ENCODE data around the gene UNC5B. TPM values are rescaled to one million over a fixed set of nuclear protein-coding genes. Genes with fewer than 3 reads are reported as not detected.

The UNC5B gene
- polyA plus RNA-seq, 4 donors = 0.27 to 19.4 (median 6.7) TPM

DNA sequence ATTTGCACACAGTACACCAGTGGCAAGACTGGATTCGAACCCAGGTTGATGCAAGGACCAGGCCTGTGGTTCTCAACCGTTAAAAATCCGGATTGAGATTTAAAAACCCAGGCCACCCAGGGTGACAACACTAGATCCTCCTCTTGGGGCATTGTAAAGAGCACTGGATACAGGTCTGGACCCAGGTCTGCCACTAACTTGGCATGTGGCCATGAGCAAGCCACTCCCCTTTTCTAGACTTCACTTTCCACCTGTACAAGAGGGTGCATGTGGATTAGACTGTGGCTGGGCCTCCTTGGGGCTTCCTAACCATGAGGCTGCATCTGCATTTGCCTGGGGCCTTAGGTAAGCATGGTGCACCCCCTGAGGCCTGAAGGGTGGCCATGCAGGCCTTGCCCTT is 85.0 kb downstream of the UNC5B start:
- H3K4me3 ChIP-seq (ENCODE audit: low read depth in 1 of 3, low read length in 3 of 3) = no peak overlapping the region
- 86 to 91% (median 91%) methylated on average over 3 of the region's 3 CpGs for WGBS, 3 donors

DNA sequence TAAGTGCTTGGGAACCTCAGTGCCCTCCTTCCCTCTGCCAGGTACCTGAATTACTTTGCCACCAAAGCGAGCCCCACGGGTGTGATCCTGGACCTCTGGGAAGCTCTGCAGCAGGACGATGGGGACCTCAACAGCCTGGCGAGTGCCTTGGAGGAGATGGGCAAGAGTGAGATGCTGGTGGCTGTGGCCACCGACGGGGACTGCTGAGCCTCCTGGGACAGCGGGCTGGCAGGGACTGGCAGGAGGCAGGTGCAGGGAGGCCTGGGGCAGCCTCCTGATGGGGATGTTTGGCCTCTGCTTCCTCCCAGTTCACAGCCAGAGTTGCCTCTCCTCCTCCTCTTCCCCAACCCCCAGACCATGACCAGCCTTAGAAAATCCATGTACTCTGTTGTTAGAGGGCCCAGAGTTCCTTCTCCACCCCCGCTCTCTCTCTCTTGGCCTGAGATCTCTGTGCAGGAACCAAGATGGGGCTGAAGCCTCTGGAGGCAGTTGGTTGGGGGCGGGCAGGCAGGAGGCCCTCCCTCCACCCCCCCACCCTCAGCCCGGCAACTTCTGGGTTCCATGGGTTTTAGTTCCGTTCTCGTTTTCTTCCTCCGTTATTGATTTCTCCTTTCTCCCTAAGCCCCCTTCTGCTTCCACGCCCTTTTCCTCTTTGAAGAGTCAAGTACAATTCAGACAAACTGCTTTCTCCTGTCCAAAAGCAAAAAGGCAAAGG is 86.9 kb downstream of the UNC5B start:
- no peak overlapping the region for H3K27ac ChIP-seq (ENCODE audit: low read depth in 1 of 3, low read length in 2 of 3)
- H3K4me3 ChIP-seq (ENCODE audit: low read depth in 1 of 3, low read length in 3 of 3) = no peak overlapping the region
- no peaks in the 10 kb centered on the region for H3K4me1 ChIP-seq (ENCODE audit: control insufficient read depth in 3 of 3, insufficient read depth in 2 of 3, low read depth in 1 of 3, low read length in 2 of 3)
- no peak for DNase-seq
- H3K27me3 ChIP-seq (ENCODE audit: control insufficient read depth in 3 of 3, insufficient read depth in 3 of 3, low read length in 3 of 3) = no peaks in the 10 kb centered on the region
- WGBS, 3 donors = 72 to 74% (median 73%) methylated on average over 14 of the region's 14 CpGs
- FAIRE-seq = no peak
- H3K9me3 ChIP-seq (ENCODE audit: control insufficient read depth in 2 of 2, insufficient read depth in 1 of 2, low read depth in 1 of 2, low read length in 1 of 2) = no peaks in the 10 kb centered on the region
- peaks cover 0 to 44% (median 0%) of the 10 kb centered on the region in 3 donors for H3K36me3 ChIP-seq (ENCODE audit: control insufficient read depth in 3 of 3, insufficient read depth in 2 of 3, low read depth in 1 of 3, low read length in 3 of 3)

More for the DNA sequence above, 85.0 kb downstream of the UNC5B start:
- Histone ChIP-seq H3K9me3 (ENCODE audit: control insufficient read depth in 2 of 2, insufficient read depth in 1 of 2, low read depth in 1 of 2, low read length in 1 of 2) (no peaks in the 10 kb centered on the region), H3K4me1 (ENCODE audit: control insufficient read depth in 3 of 3, insufficient read depth in 2 of 3, low read depth in 1 of 3, low read length in 2 of 3) (no peaks in the 10 kb centered on the region), H3K27me3 (ENCODE audit: control insufficient read depth in 3 of 3, insufficient read depth in 3 of 3, low read length in 3 of 3) (peaks cover 0 to 2% (median 0%) of the 10 kb centered on the region in 3 donors), H3K36me3 (ENCODE audit: control insufficient read depth in 3 of 3, insufficient read depth in 2 of 3, low read depth in 1 of 3, low read length in 3 of 3) (peaks cover 0 to 51% (median 0%) of the 10 kb centered on the region in 3 donors), H3K27ac (ENCODE audit: low read depth in 1 of 3, low read length in 2 of 3) (no peak overlapping the region)
- DNase-seq = peak in 1 of 2 donors; percentile 22
- FAIRE-seq = no peak

DNA sequence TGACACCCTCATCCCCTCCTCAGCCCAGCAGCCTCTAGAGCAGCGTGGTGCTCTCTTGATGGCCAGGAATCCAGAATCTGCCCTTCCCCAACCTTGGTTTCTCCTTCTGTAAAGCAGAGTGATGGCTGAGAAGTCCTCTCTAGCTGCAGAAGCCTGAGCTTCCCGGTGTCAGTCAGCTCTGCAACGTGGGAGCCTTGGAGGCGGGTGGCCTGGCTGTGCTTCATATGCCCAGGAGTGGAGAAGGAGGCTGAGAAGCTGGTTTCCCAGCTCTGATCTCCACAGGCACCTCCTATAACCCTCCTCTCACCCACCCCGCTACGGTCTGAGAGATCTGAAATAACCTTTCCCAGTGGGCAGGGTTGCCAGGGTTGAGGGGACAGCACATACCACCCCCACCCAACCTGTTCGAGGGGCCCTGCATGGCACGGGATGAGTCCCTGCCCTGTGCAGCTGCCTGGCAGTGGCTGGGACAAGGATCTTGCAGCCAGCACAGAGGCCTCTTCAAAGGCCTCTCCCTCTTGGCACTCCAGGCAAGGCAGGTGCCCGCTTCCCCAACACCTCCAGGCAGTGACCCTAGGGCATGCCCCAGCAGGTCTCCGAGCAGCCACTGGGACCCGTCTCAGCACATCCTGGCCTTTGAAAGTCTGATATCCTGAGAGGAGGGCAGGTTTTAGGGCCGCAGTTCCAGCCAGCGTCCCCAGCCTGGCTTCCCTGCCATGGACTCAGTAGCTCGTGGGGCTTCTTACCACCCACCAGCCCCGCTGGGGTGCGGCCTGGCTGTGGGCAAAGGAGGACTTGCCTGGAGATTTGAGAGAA is 88.4 kb downstream of the UNC5B start:
- Histone ChIP-seq H3K36me3 (ENCODE audit: control insufficient read depth in 3 of 3, insufficient read depth in 2 of 3, low read depth in 1 of 3, low read length in 3 of 3) (peaks cover 0 to 32% (median 0%) of the 10 kb centered on the region in 3 donors), H3K27me3 (ENCODE audit: control insufficient read depth in 3 of 3, insufficient read depth in 3 of 3, low read length in 3 of 3) (no peaks in the 10 kb centered on the region), H3K27ac (ENCODE audit: low read depth in 1 of 3, low read length in 2 of 3) (no peak overlapping the region), H3K4me3 (ENCODE audit: low read depth in 1 of 3, low read length in 3 of 3) (no peak overlapping the region), H3K4me1 (ENCODE audit: control insufficient read depth in 3 of 3, insufficient read depth in 2 of 3, low read depth in 1 of 3, low read length in 2 of 3) (no peaks in the 10 kb centered on the region), H3K9me3 (ENCODE audit: control insufficient read depth in 2 of 2, insufficient read depth in 1 of 2, low read depth in 1 of 2, low read length in 1 of 2) (no peaks in the 10 kb centered on the region)
- FAIRE-seq (no peak), DNase-seq (no peak)
- 81 to 89% (median 83%) methylated on average over 16 of the region's 16 CpGs for WGBS, 3 donors

DNA sequence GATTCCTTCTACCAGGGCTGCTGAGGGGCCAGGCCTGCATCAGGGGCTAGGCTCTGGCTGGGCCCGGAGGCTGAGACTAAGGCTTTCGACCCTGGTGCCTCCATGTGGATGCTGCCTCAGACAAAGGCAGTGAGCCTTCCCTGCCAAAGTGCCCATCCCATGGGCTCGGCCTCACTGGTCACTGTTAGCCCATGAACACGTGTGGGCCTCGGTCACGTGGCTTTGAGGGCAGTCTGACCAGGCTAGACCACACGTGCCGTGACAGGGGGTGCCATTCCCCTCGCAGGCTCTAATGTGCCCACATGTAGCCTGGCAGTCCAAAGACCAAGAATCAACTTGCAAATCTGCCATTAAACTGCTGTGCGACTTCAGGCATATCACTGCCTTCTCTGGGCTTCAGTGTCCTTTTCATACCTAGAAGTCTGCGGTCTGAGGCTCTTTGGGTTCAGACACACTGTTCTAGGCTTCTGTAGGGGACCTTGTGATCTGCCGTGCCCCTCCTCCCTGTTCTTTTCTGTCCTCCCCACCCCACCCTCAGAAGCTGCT is 89.1 kb downstream of the UNC5B start:
- no peak overlapping the region for H3K27ac ChIP-seq (ENCODE audit: low read depth in 1 of 3, low read length in 2 of 3)
- FAIRE-seq = no peak
- no peak overlapping the region for H3K4me3 ChIP-seq (ENCODE audit: low read depth in 1 of 3, low read length in 3 of 3)
- H3K4me1 ChIP-seq (ENCODE audit: control insufficient read depth in 3 of 3, insufficient read depth in 2 of 3, low read depth in 1 of 3, low read length in 2 of 3) = no peaks in the 10 kb centered on the region
- no peaks in the 10 kb centered on the region for H3K27me3 ChIP-seq (ENCODE audit: control insufficient read depth in 3 of 3, insufficient read depth in 3 of 3, low read length in 3 of 3)
- DNase-seq = no peak
- 83 to 90% (median 88%) methylated on average over 12 of the region's 12 CpGs for WGBS, 3 donors
- peaks cover 0 to 26% (median 0%) of the 10 kb centered on the region in 3 donors for H3K36me3 ChIP-seq (ENCODE audit: control insufficient read depth in 3 of 3, insufficient read depth in 2 of 3, low read depth in 1 of 3, low read length in 3 of 3)
- no peaks in the 10 kb centered on the region for H3K9me3 ChIP-seq (ENCODE audit: control insufficient read depth in 2 of 2, insufficient read depth in 1 of 2, low read depth in 1 of 2, low read length in 1 of 2)

DNA sequence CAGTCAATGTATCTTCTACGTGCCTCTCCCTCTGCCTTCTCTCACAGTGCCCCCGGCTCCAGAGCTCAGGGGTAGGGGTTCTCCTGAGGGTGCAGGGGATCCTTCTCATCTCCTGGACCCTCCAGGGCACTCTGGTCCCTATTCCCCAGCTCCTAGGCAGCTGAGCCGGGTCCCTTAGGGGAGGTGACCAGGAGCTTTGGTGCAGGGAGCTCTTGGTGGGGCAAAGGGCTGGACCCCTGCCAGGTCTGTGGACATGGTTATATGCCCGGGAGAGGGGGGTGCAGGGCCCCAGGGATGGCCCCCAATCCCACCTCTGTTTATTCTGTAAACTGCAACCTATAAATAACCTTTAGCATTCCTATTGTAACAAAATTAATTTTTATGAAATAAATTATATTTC is 90.1 kb downstream of the UNC5B start:
- H3K4me1 ChIP-seq (ENCODE audit: control insufficient read depth in 3 of 3, insufficient read depth in 2 of 3, low read depth in 1 of 3, low read length in 2 of 3) = peaks cover 0 to 5% (median 0%) of the 10 kb centered on the region in 3 donors
- no peak for DNase-seq
- FAIRE-seq = no peak
- WGBS, 3 donors = 40 to 70% (median 44%) methylated on average over 4 of the region's 4 CpGs
- H3K4me3 ChIP-seq (ENCODE audit: low read depth in 1 of 3, low read length in 3 of 3) = no peak overlapping the region
- H3K27me3 ChIP-seq (ENCODE audit: control insufficient read depth in 3 of 3, insufficient read depth in 3 of 3, low read length in 3 of 3) = no peaks in the 10 kb centered on the region
- peaks cover 0 to 21% (median 0%) of the 10 kb centered on the region in 3 donors for H3K36me3 ChIP-seq (ENCODE audit: control insufficient read depth in 3 of 3, insufficient read depth in 2 of 3, low read depth in 1 of 3, low read length in 3 of 3)
- no peaks in the 10 kb centered on the region for H3K9me3 ChIP-seq (ENCODE audit: control insufficient read depth in 2 of 2, insufficient read depth in 1 of 2, low read depth in 1 of 2, low read length in 1 of 2)
- H3K27ac ChIP-seq (ENCODE audit: low read depth in 1 of 3, low read length in 2 of 3) = no peak overlapping the region

DNA sequence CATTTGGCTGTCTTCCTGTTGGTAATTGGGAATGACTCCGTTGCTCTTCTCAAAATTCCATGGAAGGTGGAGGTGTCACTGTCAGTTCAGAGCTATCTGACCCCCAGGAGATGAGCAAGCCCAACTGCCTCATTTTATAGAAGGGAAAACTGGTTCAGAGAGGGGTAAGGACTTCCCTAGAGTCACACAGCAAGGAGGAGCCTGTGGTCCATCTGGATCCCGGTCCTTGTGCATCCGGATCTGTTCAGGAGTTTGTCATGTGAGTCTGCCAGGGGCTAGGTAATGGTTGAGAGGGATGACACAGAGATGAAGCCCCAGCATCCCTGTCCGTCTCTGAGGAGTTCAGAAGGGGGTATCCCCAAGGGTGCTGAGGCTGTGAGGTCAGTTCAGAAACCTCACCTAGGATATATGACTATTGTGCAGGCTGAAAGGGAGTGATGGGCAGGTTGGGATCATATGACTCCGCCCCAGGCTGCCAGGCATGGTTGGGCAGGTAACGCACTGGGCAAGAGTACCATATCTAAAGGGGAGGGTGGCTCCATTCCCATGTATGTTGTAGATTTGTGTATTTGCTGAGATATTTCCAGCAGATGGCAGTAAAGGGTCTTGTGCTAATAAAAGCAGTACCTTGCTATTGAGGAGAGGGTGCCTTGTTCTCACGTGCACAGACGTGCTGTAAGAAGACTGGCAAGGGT is 90.7 kb downstream of the UNC5B start:
- FAIRE-seq (no peak), DNase-seq (peak; percentile 50 to 58)
- Histone ChIP-seq H3K4me3 (ENCODE audit: low read depth in 1 of 3, low read length in 3 of 3) (no peak overlapping the region), H3K27ac (ENCODE audit: low read depth in 1 of 3, low read length in 2 of 3) (no peak overlapping the region), H3K27me3 (ENCODE audit: control insufficient read depth in 3 of 3, insufficient read depth in 3 of 3, low read length in 3 of 3) (no peaks in the 10 kb centered on the region), H3K4me1 (ENCODE audit: control insufficient read depth in 3 of 3, insufficient read depth in 2 of 3, low read depth in 1 of 3, low read length in 2 of 3) (peaks cover 0 to 10% (median 0%) of the 10 kb centered on the region in 3 donors), H3K9me3 (ENCODE audit: control insufficient read depth in 2 of 2, insufficient read depth in 1 of 2, low read depth in 1 of 2, low read length in 1 of 2) (no peaks in the 10 kb centered on the region), H3K36me3 (ENCODE audit: control insufficient read depth in 3 of 3, insufficient read depth in 2 of 3, low read depth in 1 of 3, low read length in 3 of 3) (peaks cover 0 to 16% (median 0%) of the 10 kb centered on the region in 3 donors)
- WGBS, 3 donors = 37 to 57% (median 42%) methylated on average over 8 of the region's 8 CpGs

DNA sequence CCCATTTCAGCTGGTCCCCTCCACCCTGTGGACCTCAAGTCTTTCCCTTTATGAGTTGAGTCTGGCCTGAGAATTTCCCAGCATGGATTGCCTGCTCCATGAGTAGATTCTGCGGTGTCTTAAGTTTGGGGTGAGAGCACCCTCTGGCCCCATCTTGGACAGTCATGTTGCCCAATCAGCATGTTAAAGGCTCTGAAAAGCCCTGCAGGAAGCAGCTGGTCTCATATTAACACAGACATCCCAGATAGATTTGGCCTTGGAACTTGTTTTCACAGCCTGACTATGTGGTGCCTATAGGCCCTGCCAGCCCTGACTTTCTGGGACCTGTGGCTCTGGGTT is 91.2 kb downstream of the UNC5B start:
- peaks cover 0 to 13% (median 0%) of the 10 kb centered on the region in 3 donors for H3K36me3 ChIP-seq (ENCODE audit: control insufficient read depth in 3 of 3, insufficient read depth in 2 of 3, low read depth in 1 of 3, low read length in 3 of 3)
- no peaks in the 10 kb centered on the region for H3K27me3 ChIP-seq (ENCODE audit: control insufficient read depth in 3 of 3, insufficient read depth in 3 of 3, low read length in 3 of 3)
- 62 to 67% (median 64%) methylated on average over 1 of the region's 1 CpG for WGBS, 3 donors
- no peak overlapping the region for H3K27ac ChIP-seq (ENCODE audit: low read depth in 1 of 3, low read length in 2 of 3)
- peaks cover 0 to 16% (median 0%) of the 10 kb centered on the region in 3 donors for H3K4me1 ChIP-seq (ENCODE audit: control insufficient read depth in 3 of 3, insufficient read depth in 2 of 3, low read depth in 1 of 3, low read length in 2 of 3)
- H3K9me3 ChIP-seq (ENCODE audit: control insufficient read depth in 2 of 2, insufficient read depth in 1 of 2, low read depth in 1 of 2, low read length in 1 of 2) = no peaks in the 10 kb centered on the region
- DNase-seq = no peak
- no peak overlapping the region for H3K4me3 ChIP-seq (ENCODE audit: low read depth in 1 of 3, low read length in 3 of 3)
- no peak for FAIRE-seq

DNA sequence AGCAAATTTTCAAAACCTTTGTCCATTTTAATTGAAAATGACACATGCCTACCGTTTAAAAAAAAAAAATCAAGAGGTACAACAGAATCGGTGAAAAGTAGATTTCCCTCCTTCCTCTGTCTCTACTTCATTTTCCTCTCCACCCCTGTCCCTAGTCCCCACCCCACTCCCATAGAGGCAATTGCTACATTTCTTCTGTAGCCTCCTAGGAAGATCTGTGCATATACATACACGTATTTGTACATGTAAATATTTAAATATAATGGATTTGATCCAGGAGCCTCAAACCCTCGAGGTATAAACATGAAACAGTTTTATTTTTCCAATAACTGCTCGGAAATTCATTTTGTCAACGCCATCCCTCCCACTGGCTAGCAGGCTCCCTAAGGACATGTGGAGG is 92.5 kb downstream of the UNC5B start:
- Histone ChIP-seq H3K4me1 (ENCODE audit: control insufficient read depth in 3 of 3, insufficient read depth in 2 of 3, low read depth in 1 of 3, low read length in 2 of 3) (peaks cover 0 to 17% (median 0%) of the 10 kb centered on the region in 3 donors), H3K9me3 (ENCODE audit: control insufficient read depth in 2 of 2, insufficient read depth in 1 of 2, low read depth in 1 of 2, low read length in 1 of 2) (peaks cover 0 to under 1% of the 10 kb centered on the region in 2 donors), H3K27me3 (ENCODE audit: control insufficient read depth in 3 of 3, insufficient read depth in 3 of 3, low read length in 3 of 3) (no peaks in the 10 kb centered on the region), H3K36me3 (ENCODE audit: control insufficient read depth in 3 of 3, insufficient read depth in 2 of 3, low read depth in 1 of 3, low read length in 3 of 3) (peaks cover 0 to 6% (median 0%) of the 10 kb centered on the region in 3 donors), H3K27ac (ENCODE audit: low read depth in 1 of 3, low read length in 2 of 3) (no peak overlapping the region), H3K4me3 (ENCODE audit: low read depth in 1 of 3, low read length in 3 of 3) (no peak overlapping the region)
- FAIRE-seq (no peak), DNase-seq (no peak)
- whole genome bisulfite sequencing, 3 donors = 47 to 67% (median 56%) methylated on average over 6 of the region's 6 CpGs

Measured in small intestine (tissue), 7 donors.